MCF 10A (cell line): Measurements from ENCODE around the gene FDX1. TPM values are rescaled to one million over a fixed set of nuclear protein-coding genes. Genes with fewer than 3 reads are reported as not detected.

ENCODE experiments used
- BruUV-seq: library from RNA; stranded (reverse); fragments of 400-500 nt; replicated peaks from 2 replicates; lab custom pipeline; 2021; lab: Mats Ljungman, UMichigan
- CTCF ChIA-PET: fragments of 300-600 bp; sonication (Branson Sonifier 250); formaldehyde crosslinking; extraction: SDS; loops from one replicate; lab custom pipeline; 2021; ENCODE audit warnings: antibody characterized with exemption, inconsistent platforms; lab: Yijun Ruan, JAX
- POLR2A ChIA-PET: fragments of 300-600, 350-650 bp; sonication (Branson Sonifier 250); formaldehyde crosslinking; extraction: SDS; loops from one replicate; lab custom pipeline; 2020; ENCODE audit warnings: antibody characterized with exemption, inconsistent platforms; lab: Yijun Ruan, JAX
- DNase-seq: peaks from one replicate; pipeline ENCODE4 v3.0.0-alpha.2; 2018; ENCODE audit not compliant: unreplicated experiment
- H3K27ac Mint-ChIP-seq: one replicate; pipeline ENCODE4 v1.8.0; 2022; ENCODE audit warnings: mild to moderate bottlenecking, low read depth, mixed read lengths; ENCODE audit not compliant: unreplicated experiment
- H3K27me3 Mint-ChIP-seq: one replicate; pipeline ENCODE4 v1.8.0; 2022; ENCODE audit warnings: mixed read lengths; ENCODE audit not compliant: insufficient read depth, unreplicated experiment
- H3K36me3 Mint-ChIP-seq: one replicate; pipeline ENCODE4 v1.8.0; 2022; ENCODE audit warnings: mild to moderate bottlenecking, moderate library complexity, mixed read lengths; ENCODE audit not compliant: insufficient read depth, unreplicated experiment
- H3K4me1 Mint-ChIP-seq: one replicate; pipeline ENCODE4 v1.8.0; 2022; ENCODE audit warnings: mixed read lengths; ENCODE audit not compliant: insufficient read depth, unreplicated experiment
- H3K4me3 Mint-ChIP-seq: one replicate; pipeline ENCODE4 v1.8.0; 2022; ENCODE audit warnings: mild to moderate bottlenecking, moderate library complexity, mixed read lengths; ENCODE audit not compliant: unreplicated experiment
- H3K9me3 Mint-ChIP-seq: one replicate; pipeline ENCODE4 v1.8.0; 2022; ENCODE audit warnings: mixed read lengths; ENCODE audit not compliant: unreplicated experiment
- intact Hi-C: fragments of 100-400 bp; cut with micrococcal nuclease; formaldehyde crosslinking; loops from 2 replicates; pipeline ENCODE4 v1.14.1; 2022
- total RNA-seq: library from RNA; stranded (reverse); gene quantifications from 2 replicates; pipeline ENCODE4 v1.2.3, GENCODE V29; 2022
- TF ChIP-seq, protein P1 (sequence below): fragments of 200-600 bp; IDR thresholded peaks from one replicate; pipeline ENCODE4 v1.8.0; 2022; ENCODE audit warnings: antibody characterized with exemption, mild to moderate bottlenecking; ENCODE audit not compliant: unreplicated experiment

Gene FDX1
- total RNA-seq, 1 experiment from 2014 or later: 21.1 TPM

- Mint-ChIP-seq H3K9me3 (no peaks in the 10 kb centered on the region), H3K4me1 (peaks cover 8% of the 10 kb centered on the region), H3K4me3 (no peak overlapping the region), H3K36me3 (no peaks in the 10 kb centered on the region), H3K27me3 (no peaks in the 10 kb centered on the region), H3K27ac (no peak overlapping the region)
- intact Hi-C loops: no loop called here
- BruUV-seq: no TSS peak
- ChIA-PET CTCF (no interaction called here), POLR2A (no interaction called here)
- TF ChIP-seq, protein P1, sequence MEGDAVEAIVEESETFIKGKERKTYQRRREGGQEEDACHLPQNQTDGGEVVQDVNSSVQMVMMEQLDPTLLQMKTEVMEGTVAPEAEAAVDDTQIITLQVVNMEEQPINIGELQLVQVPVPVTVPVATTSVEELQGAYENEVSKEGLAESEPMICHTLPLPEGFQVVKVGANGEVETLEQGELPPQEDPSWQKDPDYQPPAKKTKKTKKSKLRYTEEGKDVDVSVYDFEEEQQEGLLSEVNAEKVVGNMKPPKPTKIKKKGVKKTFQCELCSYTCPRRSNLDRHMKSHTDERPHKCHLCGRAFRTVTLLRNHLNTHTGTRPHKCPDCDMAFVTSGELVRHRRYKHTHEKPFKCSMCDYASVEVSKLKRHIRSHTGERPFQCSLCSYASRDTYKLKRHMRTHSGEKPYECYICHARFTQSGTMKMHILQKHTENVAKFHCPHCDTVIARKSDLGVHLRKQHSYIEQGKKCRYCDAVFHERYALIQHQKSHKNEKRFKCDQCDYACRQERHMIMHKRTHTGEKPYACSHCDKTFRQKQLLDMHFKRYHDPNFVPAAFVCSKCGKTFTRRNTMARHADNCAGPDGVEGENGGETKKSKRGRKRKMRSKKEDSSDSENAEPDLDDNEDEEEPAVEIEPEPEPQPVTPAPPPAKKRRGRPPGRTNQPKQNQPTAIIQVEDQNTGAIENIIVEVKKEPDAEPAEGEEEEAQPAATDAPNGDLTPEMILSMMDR: no peak
- no peak for DNase-seq
Observed at GRCh38 chr11:110501428-110501827, 71.7 kb downstream of the FDX1 start.

- Mint-ChIP-seq H3K4me1 (no peaks in the 10 kb centered on the region), H3K27ac (no peak overlapping the region), H3K27me3 (no peaks in the 10 kb centered on the region), H3K9me3 (no peaks in the 10 kb centered on the region), H3K4me3 (no peak overlapping the region), H3K36me3 (no peaks in the 10 kb centered on the region)
- ChIA-PET POLR2A (interaction anchor here (0.6 kb wide), 1 partner anchor 212 kb away, joined by 3 read pairs; no protein-coding TSS in a partner anchor), CTCF (interaction anchor here (0.6 kb wide), 1 partner anchor 929 kb away, joined by 4 read pairs; no protein-coding TSS in a partner anchor)
- no TSS peak for BruUV-seq
- DNase-seq: no peak
- intact Hi-C loops: no loop called here
- TF ChIP-seq, protein P1: no peak
Observed at GRCh38 chr11:110505528-110506284, 76.0 kb downstream of the FDX1 start.

GRCh38 chr11:110507328-110507727 is 77.6 kb downstream of the FDX1 start:
- no peaks in the 10 kb centered on the region for H3K36me3 Mint-ChIP-seq
- TF ChIP-seq, protein P1: no peak
- H3K27me3 Mint-ChIP-seq: no peaks in the 10 kb centered on the region
- no peaks in the 10 kb centered on the region for H3K4me1 Mint-ChIP-seq
- ChIA-PET POLR2A (no interaction called here), CTCF (interaction anchor here (0.6 kb wide), 1 partner anchor 721 kb away, joined by 3 read pairs; no protein-coding TSS in a partner anchor)
- no peak for DNase-seq
- BruUV-seq: no TSS peak
- no peaks in the 10 kb centered on the region for H3K9me3 Mint-ChIP-seq
- no peak overlapping the region for H3K27ac Mint-ChIP-seq
- no peak overlapping the region for H3K4me3 Mint-ChIP-seq
- intact Hi-C loops: no loop called here

- Mint-ChIP-seq H3K36me3 (no peaks in the 10 kb centered on the region), H3K27me3 (no peaks in the 10 kb centered on the region), H3K27ac (no peak overlapping the region), H3K4me3 (no peak overlapping the region), H3K9me3 (no peaks in the 10 kb centered on the region), H3K4me1 (no peaks in the 10 kb centered on the region)
- DNase-seq: no peak
- no TSS peak for BruUV-seq
- ChIA-PET POLR2A (no interaction called here), CTCF (no interaction called here)
- intact Hi-C loops: no loop called here
- TF ChIP-seq, protein P1: no peak
Observed at GRCh38 chr11:110508786-110509185, 79.0 kb downstream of the FDX1 start.
